Measurements from ENCODE around the gene TM9SF2.

DNA sequence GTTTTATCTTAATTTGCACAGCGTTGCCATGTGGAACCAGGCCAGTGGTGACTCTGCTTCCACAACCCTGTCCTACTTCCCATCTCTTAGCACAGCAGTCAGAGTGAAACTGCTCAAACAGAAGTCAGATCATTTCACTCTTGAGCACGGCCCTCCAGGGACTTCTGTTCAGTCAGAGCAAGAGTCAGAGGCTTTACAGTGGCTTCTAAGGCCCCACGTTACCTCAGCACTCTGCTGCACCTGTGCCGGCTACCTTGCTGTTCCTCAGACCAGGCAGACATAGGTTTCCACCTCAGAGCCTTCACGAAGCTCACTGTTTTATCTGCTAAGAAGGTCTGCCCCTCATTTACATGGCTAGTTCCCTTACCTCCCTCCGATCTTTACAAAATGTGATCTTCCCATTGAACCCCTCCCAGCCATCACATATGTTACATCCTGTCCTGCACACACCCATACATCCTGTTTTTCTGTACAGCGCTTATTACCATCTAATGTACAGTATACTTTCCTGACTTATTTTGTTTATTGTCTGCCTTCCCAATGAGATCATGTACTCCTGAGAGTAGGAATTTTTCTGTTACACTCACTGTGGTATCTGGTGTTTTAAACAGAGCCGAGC, 41.6 kb downstream of the TM9SF2 start:
- TF ChIP-seq POLR2A (IDR thresholded peaks at IDR 0.05; ENCODE audit: low read length) = no peak
- TF ChIP-seq MAX (IDR thresholded peaks at IDR 0.05) = no peak
- no peak for TF ChIP-seq BHLHE40 (IDR thresholded peaks at IDR 0.05; ENCODE audit: low read depth, low read length)
- TF ChIP-seq, protein P1, sequence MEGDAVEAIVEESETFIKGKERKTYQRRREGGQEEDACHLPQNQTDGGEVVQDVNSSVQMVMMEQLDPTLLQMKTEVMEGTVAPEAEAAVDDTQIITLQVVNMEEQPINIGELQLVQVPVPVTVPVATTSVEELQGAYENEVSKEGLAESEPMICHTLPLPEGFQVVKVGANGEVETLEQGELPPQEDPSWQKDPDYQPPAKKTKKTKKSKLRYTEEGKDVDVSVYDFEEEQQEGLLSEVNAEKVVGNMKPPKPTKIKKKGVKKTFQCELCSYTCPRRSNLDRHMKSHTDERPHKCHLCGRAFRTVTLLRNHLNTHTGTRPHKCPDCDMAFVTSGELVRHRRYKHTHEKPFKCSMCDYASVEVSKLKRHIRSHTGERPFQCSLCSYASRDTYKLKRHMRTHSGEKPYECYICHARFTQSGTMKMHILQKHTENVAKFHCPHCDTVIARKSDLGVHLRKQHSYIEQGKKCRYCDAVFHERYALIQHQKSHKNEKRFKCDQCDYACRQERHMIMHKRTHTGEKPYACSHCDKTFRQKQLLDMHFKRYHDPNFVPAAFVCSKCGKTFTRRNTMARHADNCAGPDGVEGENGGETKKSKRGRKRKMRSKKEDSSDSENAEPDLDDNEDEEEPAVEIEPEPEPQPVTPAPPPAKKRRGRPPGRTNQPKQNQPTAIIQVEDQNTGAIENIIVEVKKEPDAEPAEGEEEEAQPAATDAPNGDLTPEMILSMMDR (IDR thresholded peaks at IDR 0.05) = no peak
- no peak for TF ChIP-seq RFX5 (IDR thresholded peaks at IDR 0.05)
- no peak for TF ChIP-seq JUN (IDR thresholded peaks at IDR 0.05)
- no peak for TF ChIP-seq EP300 (IDR thresholded peaks at IDR 0.05)
- TF ChIP-seq, protein P2, sequence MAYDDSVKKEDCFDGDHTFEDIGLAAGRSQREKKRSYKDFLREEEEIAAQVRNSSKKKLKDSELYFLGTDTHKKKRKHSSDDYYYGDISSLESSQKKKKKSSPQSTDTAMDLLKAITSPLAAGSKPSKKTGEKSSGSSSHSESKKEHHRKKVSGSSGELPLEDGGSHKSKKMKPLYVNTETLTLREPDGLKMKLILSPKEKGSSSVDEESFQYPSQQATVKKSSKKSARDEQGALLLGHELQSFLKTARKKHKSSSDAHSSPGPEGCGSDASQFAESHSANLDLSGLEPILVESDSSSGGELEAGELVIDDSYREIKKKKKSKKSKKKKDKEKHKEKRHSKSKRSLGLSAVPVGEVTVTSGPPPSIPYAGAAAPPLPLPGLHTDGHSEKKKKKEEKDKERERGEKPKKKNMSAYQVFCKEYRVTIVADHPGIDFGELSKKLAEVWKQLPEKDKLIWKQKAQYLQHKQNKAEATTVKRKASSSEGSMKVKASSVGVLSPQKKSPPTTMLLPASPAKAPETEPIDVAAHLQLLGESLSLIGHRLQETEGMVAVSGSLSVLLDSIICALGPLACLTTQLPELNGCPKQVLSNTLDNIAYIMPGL (CRISPR knock-in tag; IDR thresholded peaks at IDR 0.05; ENCODE audit: borderline replicate concordance) = no peak
- TF ChIP-seq, protein P3, sequence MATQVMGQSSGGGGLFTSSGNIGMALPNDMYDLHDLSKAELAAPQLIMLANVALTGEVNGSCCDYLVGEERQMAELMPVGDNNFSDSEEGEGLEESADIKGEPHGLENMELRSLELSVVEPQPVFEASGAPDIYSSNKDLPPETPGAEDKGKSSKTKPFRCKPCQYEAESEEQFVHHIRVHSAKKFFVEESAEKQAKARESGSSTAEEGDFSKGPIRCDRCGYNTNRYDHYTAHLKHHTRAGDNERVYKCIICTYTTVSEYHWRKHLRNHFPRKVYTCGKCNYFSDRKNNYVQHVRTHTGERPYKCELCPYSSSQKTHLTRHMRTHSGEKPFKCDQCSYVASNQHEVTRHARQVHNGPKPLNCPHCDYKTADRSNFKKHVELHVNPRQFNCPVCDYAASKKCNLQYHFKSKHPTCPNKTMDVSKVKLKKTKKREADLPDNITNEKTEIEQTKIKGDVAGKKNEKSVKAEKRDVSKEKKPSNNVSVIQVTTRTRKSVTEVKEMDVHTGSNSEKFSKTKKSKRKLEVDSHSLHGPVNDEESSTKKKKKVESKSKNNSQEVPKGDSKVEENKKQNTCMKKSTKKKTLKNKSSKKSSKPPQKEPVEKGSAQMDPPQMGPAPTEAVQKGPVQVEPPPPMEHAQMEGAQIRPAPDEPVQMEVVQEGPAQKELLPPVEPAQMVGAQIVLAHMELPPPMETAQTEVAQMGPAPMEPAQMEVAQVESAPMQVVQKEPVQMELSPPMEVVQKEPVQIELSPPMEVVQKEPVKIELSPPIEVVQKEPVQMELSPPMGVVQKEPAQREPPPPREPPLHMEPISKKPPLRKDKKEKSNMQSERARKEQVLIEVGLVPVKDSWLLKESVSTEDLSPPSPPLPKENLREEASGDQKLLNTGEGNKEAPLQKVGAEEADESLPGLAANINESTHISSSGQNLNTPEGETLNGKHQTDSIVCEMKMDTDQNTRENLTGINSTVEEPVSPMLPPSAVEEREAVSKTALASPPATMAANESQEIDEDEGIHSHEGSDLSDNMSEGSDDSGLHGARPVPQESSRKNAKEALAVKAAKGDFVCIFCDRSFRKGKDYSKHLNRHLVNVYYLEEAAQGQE (IDR thresholded peaks at IDR 0.05) = no peak
- TF ChIP-seq MYC (IDR thresholded peaks at IDR 0.05; ENCODE audit: borderline replicate concordance, low read length) = no peak
- no peak for TF ChIP-seq NPAS2 (CRISPR knock-in tag; IDR thresholded peaks at IDR 0.05; ENCODE audit: borderline replicate concordance)
- no peak for TF ChIP-seq CEBPB (IDR thresholded peaks at IDR 0.05)
- no peak for TF ChIP-seq KDM5A (IDR thresholded peaks at IDR 0.05)
